IPS DF 6.9 (cell line): ENCODE data around the gene THOC5.
"Not testable (repeated sequence)": the region's sequence is repeated elsewhere in the genome, so short reads cannot be mapped to it uniquely, and the experiment has no call there.

Source experiments
- DNase-seq: peaks from one replicate; pipeline ENCODE4 v3.0.0-alpha.2; 2013; ENCODE audit warnings: low read depth, low spot score
- H3K27ac ChIP-seq: one replicate; pipeline ENCODE4 v1.5.1; 2013; ENCODE audit warnings: low read length, control low read depth
- H3K27me3 ChIP-seq: 2 replicates; pipeline ENCODE4 v1.6.1; 2013; ENCODE audit warnings: mild to moderate bottlenecking, low read length; ENCODE audit not compliant: control insufficient read depth, insufficient read depth
- H3K36me3 ChIP-seq: 2 replicates; pipeline ENCODE4 v1.6.1; 2013; ENCODE audit warnings: low read length; ENCODE audit not compliant: control insufficient read depth, insufficient read depth
- H3K4me1 ChIP-seq: 2 replicates; pipeline ENCODE4 v1.6.1; 2013; ENCODE audit warnings: low read length; ENCODE audit not compliant: control insufficient read depth, insufficient read depth
- H3K4me3 ChIP-seq: 2 replicates; pipeline ENCODE4 v1.5.1; 2013; ENCODE audit warnings: mild to moderate bottlenecking, low read length
- H3K9me3 ChIP-seq: 2 replicates; pipeline ENCODE4 v1.6.1; 2013; ENCODE audit warnings: low read length, inconsistent platforms; ENCODE audit not compliant: control insufficient read depth, insufficient read depth
- WGBS: extraction: QIAGEN DNeasy Blood & Tissue Kit; methylation state at CpG from one replicate; pipeline ENCODE4 v1.1.7; 2013; ENCODE audit warnings: mixed read lengths, missing lambda C conversion rate; ENCODE audit not compliant: insufficient read length, insufficient coverage; 5-methylcytosine and 5-hydroxymethylcytosine counted together

Gene THOC5

DNA sequence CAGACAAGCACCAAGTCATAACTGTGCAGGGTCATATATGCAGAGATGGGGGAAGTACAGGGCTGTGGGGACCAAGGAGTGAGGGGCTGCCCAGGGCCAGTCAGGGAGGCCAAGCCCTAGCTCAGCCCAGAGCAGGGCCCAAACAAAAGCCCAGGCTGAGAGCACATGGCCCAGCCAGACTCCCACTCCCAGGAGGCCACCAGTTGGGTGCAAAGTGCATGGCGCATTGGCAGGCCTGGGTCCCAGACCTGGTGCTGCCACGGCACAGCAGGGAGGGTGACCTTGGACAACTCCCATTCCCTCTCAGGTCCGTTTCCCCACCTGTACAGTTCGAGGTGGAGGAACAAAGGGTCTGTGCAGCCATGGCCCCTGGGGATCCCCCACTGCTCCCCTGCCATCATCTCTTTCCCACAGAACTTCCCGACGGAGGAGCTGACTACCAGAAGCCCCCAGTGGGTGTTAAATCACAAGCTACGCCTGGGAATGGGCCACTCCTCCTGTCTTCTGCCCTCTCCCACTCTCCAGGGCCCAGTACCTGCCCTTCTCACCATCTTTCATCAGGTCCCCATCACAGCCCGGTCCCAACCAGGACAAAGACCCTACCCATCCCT, 26.7 kb upstream of the THOC5 start:
- Histone ChIP-seq H3K4me3 (peak overlapping the region; percentile 80; the same call in 1 of the 2 replicates), H3K9me3 (no peaks in the 10 kb centered on the region), H3K27me3 (no peaks in the 10 kb centered on the region), H3K4me1 (peaks cover 4% of the 10 kb centered on the region; the same call in 1 of the 2 replicates), H3K36me3 (no peaks in the 10 kb centered on the region), H3K27ac (no peak overlapping the region)
- no peak for DNase-seq
- no CpG with 5 or more reads among the region's 8 CpGs for WGBS

DNA sequence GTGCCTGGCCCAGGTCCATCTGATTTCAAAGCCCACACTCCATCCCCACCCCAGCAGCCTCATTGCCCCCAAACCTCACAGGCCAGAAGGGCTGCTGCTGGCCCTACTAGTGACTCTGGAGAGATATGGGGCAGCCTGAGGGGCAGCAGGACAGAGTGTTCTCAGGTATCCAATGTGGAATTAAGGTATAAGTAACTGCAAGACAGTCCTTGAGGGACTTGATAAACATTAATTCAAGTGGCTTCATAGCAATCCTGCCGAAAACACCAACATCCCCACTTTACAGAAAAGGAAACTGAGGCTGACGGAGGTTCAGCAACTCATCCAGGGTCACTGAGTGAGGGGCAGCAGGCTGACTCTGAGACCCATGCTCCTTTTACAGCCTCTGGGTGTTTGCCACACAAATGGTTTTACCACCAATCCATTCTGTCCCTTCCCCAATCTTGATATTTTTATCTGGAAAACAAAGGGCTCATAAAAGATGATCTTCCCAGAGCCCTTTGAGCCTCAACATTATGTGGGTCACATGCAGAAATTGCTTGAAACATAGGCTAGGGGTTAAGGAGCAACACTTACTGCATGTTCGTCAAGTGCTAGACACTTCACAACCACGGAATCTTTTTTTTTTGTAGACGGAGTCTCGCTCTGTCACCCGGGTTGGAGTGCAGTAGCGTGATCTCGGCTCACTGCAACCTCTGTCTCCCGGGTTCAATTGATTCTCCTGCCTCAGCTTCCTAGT, 25.1 kb upstream of the THOC5 start:
- H3K4me1 ChIP-seq = peaks cover 4% of the 10 kb centered on the region; the same call in 1 of the 2 replicates
- H3K4me3 ChIP-seq = no peak overlapping the region
- no peaks in the 10 kb centered on the region for H3K9me3 ChIP-seq
- H3K36me3 ChIP-seq = no peaks in the 10 kb centered on the region
- H3K27me3 ChIP-seq = no peaks in the 10 kb centered on the region
- WGBS = no CpG with 5 or more reads among the region's 10 CpGs
- no peak for DNase-seq
- no peak overlapping the region for H3K27ac ChIP-seq

DNA sequence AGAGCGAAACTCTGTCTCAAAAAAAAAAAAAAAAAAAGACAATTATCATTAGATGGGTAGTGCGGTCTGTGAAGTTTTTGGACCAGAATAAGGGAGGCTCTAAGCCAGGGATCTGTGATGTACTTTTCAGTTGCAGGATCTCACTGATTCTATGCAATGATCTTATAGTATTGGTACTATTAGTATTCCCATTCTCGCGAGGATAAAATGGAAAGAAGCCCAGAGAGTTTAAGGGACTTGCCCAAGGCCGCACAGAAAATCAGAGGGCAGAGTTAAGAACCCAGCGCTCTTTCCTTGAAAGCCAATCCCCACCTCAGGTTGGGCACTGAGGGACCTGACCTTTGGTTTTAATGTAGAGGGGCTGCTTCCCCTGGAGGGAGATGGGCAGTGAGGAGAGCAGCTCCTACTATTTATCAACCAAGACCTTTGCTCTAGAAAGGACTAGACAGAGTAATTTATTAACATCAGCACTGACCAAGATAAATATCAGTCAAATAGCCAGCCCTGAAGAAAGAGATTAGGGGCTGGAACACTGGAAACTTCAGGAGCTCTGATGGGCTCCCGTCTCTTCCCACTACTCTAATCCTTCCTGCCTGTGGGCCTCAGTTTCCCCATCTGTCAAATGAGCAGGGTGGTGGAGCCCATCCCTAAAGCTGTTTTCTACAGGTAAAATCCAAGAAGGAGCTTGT, 21.3 kb upstream of the THOC5 start:
- H3K4me3 ChIP-seq = no peak overlapping the region
- H3K4me1 ChIP-seq = peaks cover 3% of the 10 kb centered on the region; the same call in 1 of the 2 replicates
- H3K27ac ChIP-seq = no peak overlapping the region
- no CpG with 5 or more reads among the region's 7 CpGs for WGBS
- no peaks in the 10 kb centered on the region for H3K9me3 ChIP-seq
- H3K36me3 ChIP-seq = peaks cover 3% of the 10 kb centered on the region; the same call in 1 of the 2 replicates
- no peak for DNase-seq
- H3K27me3 ChIP-seq = no peaks in the 10 kb centered on the region

DNA sequence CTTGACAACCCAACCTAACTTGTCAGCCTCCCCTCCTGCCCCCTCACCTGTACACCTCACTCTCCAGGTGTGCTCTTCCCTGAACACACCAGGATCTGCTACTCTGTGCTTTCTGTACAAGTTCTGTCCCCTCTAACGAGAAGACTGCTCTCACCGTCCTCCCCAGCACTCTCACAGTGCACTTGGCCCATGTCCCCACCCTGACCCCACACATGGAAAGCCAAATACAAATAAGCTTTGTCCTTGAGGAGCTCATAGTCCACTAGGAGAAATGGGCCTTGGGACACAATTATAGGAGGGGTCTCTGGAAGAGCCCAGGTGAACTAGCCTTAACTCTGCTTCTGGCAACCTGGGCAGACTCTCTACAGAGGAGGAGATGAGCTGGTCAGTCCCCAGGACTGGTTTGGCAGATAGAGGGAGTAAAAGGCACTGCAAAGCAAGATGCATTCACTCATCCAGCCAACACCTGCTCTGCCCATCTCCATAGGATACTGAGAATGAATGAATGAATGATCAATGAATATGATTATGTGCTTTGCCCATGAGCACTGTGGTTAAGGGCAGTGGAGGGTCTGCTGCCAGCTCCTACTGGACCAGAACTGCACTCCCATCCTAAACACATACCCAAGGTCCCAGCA, 17.5 kb upstream of the THOC5 start:
- DNase-seq = no peak
- H3K27ac ChIP-seq = no peak overlapping the region
- no peaks in the 10 kb centered on the region for H3K9me3 ChIP-seq
- H3K4me3 ChIP-seq = no peak overlapping the region
- H3K27me3 ChIP-seq = no peaks in the 10 kb centered on the region
- peaks cover 18% of the 10 kb centered on the region for H3K36me3 ChIP-seq
- H3K4me1 ChIP-seq = no peaks in the 10 kb centered on the region
- WGBS = no CpG with 5 or more reads among the region's 2 CpGs

DNA sequence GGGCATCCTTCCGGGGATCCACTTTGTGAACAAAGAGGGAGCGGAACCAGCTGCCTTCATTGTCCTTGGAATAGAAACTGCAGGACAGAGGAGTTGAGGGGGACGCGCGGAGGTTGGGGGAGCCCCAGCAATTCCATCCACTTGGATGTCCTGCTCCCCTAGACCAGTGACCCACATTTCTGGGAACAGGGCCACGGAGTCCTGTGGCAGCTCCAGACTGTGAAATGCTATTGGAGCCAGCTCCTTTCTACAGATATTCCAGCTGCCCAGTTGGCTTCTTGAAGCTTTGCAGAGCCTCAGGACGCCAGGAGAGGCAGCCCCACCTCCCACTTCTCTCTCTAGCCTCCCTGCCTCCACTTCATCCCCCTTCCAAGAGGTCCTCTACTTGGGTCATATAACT, 16.9 kb upstream of the THOC5 start:
- Histone ChIP-seq H3K9me3 (no peaks in the 10 kb centered on the region), H3K27me3 (no peaks in the 10 kb centered on the region), H3K36me3 (peaks cover 18% of the 10 kb centered on the region), H3K4me1 (no peaks in the 10 kb centered on the region), H3K4me3 (no peak overlapping the region), H3K27ac (no peak overlapping the region)
- WGBS = no CpG with 5 or more reads among the region's 7 CpGs
- DNase-seq = no peak

DNA sequence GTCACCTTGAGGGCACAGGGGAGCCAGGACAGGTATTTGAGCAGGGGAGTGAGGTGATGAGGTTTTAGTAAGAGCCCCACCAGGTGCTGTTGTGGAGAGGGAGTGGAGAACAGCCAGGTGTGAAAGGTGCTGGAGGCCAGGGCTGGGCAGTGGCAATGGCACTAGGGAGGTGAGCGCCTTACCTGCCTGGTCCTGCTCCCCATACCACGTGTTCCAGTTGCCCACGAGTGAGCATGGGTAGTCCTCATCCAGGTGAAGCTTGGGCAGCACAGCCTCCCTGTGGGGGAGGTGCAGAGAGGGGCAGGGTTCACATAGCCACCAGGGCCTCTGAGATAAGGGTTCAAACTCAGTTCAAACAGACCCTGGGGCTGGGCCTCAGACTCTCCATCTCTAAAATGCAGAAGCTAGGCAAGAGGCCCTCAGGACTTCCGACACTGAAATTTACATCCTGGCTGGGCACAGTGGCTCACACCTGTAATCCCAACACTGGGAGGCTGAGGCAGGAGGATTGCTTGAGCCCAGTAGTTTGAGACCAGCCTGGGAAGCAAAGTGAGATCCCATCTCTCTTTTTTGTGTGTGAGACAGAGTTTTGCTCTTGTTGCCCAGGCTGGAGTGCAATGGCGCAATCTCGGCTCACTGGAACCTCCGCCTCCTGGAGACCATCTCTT, 15.6 kb upstream of the THOC5 start:
- DNase-seq = no peak
- no peak overlapping the region for H3K27ac ChIP-seq
- H3K4me1 ChIP-seq = no peaks in the 10 kb centered on the region
- H3K9me3 ChIP-seq = no peaks in the 10 kb centered on the region
- H3K4me3 ChIP-seq = no peak overlapping the region
- H3K27me3 ChIP-seq = no peaks in the 10 kb centered on the region
- peaks cover 18% of the 10 kb centered on the region for H3K36me3 ChIP-seq
- no CpG with 5 or more reads among the region's 7 CpGs for WGBS

DNA sequence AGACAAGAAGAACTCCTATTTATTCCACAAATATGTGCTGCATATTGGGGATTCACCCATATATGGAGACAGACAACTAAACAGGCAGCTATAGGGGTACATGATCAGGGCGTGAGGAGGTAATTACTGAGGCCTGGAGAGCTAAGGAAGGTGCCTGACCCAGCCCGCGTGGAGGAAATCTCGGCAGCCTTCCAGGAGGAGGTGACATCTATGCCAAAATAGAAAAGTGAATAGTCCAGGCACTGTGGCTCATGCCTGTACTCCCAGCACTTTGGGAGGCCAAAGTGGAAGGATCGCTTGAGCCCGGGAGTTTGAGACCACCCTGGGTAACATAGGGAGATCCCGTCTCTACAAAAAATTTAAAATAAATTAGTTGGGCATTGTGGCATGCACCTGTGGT, 13.8 kb upstream of the THOC5 start:
- Histone ChIP-seq H3K36me3 (peaks cover 18% of the 10 kb centered on the region), H3K4me1 (no peaks in the 10 kb centered on the region), H3K4me3 (no peak overlapping the region), H3K27ac (no peak overlapping the region), H3K9me3 (no peaks in the 10 kb centered on the region), H3K27me3 (no peaks in the 10 kb centered on the region)
- no CpG with 5 or more reads among the region's 7 CpGs for WGBS
- no peak for DNase-seq

DNA sequence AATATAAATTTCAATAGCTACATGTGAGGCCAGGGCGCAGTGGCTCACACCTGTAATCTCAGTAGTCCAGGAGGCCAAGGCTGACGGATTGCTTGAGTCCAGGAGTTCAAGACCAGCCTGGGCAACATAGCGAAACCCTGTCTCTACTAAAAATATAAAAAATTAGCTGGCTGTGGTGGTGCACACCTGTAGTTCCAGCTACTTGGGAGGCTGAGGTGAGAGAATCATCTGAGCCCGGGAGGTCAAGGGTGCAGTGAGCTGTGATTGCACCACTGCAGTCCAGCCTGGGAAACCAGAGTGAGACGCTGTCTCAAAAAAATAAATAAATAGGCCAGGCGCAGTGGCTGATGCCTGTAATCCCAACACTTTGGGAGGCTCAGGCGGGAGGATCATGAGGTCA, 13.0 kb upstream of the THOC5 start:
- H3K9me3 ChIP-seq, H3K27ac ChIP-seq, H3K4me3 ChIP-seq, DNase-seq, H3K4me1 ChIP-seq, H3K27me3 ChIP-seq: not testable (repeated sequence)
- WGBS = no CpG with 5 or more reads among the region's 7 CpGs
- peaks cover 23% of the 10 kb centered on the region for H3K36me3 ChIP-seq

DNA sequence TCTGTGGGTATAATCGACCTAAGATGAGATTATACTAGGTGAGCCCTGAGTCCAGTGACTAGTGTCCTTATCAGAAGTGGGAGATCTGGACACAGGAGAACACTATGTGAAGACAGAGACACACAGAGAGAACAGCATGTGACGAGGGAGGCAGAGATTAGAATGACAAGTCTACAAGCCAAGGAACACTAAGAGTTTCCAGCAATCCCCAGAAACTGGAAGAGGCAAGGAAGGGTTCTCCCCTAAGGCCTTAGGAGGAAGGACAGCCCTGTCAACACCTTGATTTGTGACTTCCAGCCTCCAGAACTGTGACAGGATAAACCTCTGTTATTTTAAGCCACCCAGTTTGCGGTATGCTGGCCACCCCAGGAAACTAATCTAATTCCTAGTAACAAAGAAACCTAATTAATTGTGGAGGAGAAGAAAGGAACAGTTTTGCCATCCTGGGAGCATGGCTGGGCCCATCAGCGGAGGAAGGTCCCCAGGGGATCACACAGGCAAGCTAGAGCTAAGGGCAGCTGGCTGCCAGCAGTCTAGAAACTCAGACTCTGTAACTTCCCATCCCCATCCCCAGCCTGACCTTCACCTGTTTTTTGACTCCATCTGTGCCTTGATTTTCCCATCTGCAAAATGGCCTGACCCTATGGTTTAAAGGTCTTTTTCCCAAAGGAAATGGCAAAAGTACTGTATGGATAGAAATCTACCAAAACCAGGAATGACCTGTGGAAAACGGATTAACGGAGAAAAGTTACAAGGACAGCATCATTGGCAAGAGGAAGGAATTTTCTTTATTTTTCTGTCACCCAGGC, 10.3 kb upstream of the THOC5 start:
- H3K36me3 ChIP-seq = peaks cover 24% of the 10 kb centered on the region
- H3K27me3 ChIP-seq = no peaks in the 10 kb centered on the region
- no peaks in the 10 kb centered on the region for H3K4me1 ChIP-seq
- H3K9me3 ChIP-seq = no peaks in the 10 kb centered on the region
- DNase-seq = no peak
- WGBS = no CpG with 5 or more reads among the region's 6 CpGs
- no peak overlapping the region for H3K4me3 ChIP-seq
- no peak overlapping the region for H3K27ac ChIP-seq
